ENCODE measurements around the gene ARHGAP24.
"Not testable (repeated sequence)": the region's sequence is repeated elsewhere in the genome, so short reads cannot be mapped to it uniquely, and the experiment has no call there.

- not testable (repeated sequence) for TF ChIP-seq CTCF, POLR2A (IDR thresholded peaks at IDR 0.05)
Observed at GRCh38 chr4:85501145-85501544, 26.2 kb downstream of the ARHGAP24 start.
